Smooth muscle cell (in vitro differentiated cells): ENCODE data around the gene LRRC55. TPM values are rescaled to one million over a fixed set of nuclear protein-coding genes. Genes with fewer than 3 reads are reported as not detected.

Source experiments
- DNase-seq: peaks from one replicate; lab custom pipeline; 2025; ENCODE audit not compliant: unreplicated experiment; lab: John Stamatoyannopoulos, UW
- H2AFZ ChIP-seq: fragments of 200-600 bp; sonication (generic); 2 replicates; pipeline ENCODE4 v1.6.0; 2016; ENCODE audit warnings: antibody characterized with exemption, low read depth, mild to moderate bottlenecking
- H3F3A ChIP-seq: fragments of 200-600 bp; sonication (generic); 2 replicates; pipeline ENCODE4 v1.6.0; 2017; ENCODE audit warnings: antibody characterized with exemption, low read depth
- H3K27ac ChIP-seq: fragments of 200-600 bp; sonication (generic); 2 replicates; pipeline ENCODE4 v1.5.1; 2016; ENCODE audit warnings: low read depth, mild to moderate bottlenecking
- H3K27me3 ChIP-seq: fragments of 200-600 bp; sonication (generic); 2 replicates; pipeline ENCODE4 v1.6.1; 2016; ENCODE audit warnings: low read depth, mild to moderate bottlenecking
- H3K36me3 ChIP-seq: fragments of 200-600 bp; sonication (generic); 2 replicates; pipeline ENCODE4 v1.5.1; 2016; ENCODE audit warnings: low read depth
- H3K4me1 ChIP-seq: fragments of 200-600 bp; sonication (generic); 2 replicates; pipeline ENCODE4 v1.5.1; 2016; ENCODE audit warnings: low read depth
- H3K4me2 ChIP-seq: fragments of 200-600 bp; sonication (generic); 2 replicates; pipeline ENCODE4 v1.6.0; 2016; ENCODE audit warnings: mild to moderate bottlenecking
- H3K4me3 ChIP-seq: fragments of 200-600 bp; sonication (generic); 2 replicates; pipeline ENCODE4 v1.5.1; 2016; ENCODE audit warnings: mild to moderate bottlenecking
- H3K79me2 ChIP-seq: fragments of 200-600 bp; sonication (generic); 2 replicates; pipeline ENCODE4 v1.6.0; 2016; ENCODE audit warnings: low read depth, mild to moderate bottlenecking
- H3K9ac ChIP-seq: fragments of 200-600 bp; sonication (generic); 2 replicates; pipeline ENCODE4 v1.6.0; 2016; ENCODE audit warnings: low read depth
- H3K9me3 ChIP-seq: fragments of 200-600 bp; sonication (generic); replicated peaks from 2 replicates; pipeline ENCODE4 v1.5.1; 2016; ENCODE audit warnings: low read depth
- H4K20me1 ChIP-seq: fragments of 200-600 bp; sonication (generic); 2 replicates; pipeline ENCODE4 v1.6.0; 2016; ENCODE audit warnings: low read depth
- CTCF ChIP-seq: fragments of 200-600 bp; sonication (generic); IDR thresholded peaks from 2 replicates; pipeline ENCODE4 v1.5.1; 2017; ENCODE audit warnings: borderline replicate concordance, mild to moderate bottlenecking, antibody characterized with exemption; ENCODE audit not compliant: insufficient read depth, poor library complexity, severe bottlenecking
- WGBS: methylation state at CpG from one replicate; pipeline ENCODE4 v1.1.7; 2016; ENCODE audit warnings: low lambda C conversion rate; 5-methylcytosine and 5-hydroxymethylcytosine counted together
- polyA plus RNA-seq: library from polyadenylated mRNA; unstranded; fragments of >200 nt; fragmentation: Nextera tagmentation; extraction: Ambion mirVana; gene quantifications from 2 replicates; pipeline ENCODE4 v1.2.1, GENCODE V29; 2016
- total RNA-seq: library from RNA; depleted of rRNA; stranded (reverse); fragments of >200 nt; gene quantifications from 2 replicates; pipeline ENCODE4 v1.2.3, GENCODE V29; 2014

LRRC55 gene
- total and polyA plus RNA-seq, 2 experiments from 2014 or later = 0.10 TPM; not detected in 1

DNA sequence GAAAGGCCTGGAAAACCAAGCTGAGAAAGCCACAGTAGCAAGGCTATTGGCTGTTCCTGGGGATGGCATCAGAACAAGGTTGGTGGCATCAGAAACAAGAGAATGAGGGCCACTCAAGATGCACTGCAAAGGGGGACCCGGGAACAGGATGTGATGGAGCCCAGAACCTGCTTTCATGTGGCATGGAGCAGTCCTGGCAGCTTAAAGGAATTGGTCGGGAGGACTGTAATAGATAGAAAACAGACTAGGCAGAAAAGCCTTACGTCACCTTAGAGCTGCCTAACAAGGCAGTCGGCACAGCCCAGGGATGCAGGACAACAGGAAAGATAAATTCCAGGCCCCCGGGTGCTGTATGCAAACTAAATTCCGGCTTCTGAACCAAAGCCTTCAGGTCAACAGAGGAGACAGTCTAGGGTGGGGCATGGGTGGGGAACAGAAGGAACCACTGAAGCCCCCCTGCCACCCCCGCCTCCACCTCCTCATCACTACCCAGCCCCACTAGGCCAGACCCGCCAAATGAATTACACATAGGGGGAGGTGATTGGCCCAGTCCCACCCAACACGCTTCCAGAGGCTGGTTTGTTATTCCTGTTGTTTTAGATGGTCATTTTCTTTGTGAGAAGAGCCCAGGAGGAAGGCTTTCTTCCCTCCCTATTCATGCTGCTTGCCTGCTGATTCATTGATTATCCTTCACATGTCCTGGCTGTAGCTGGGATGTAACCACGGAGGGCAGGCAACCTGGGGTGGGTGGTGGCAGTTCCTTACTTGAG lies 25.7 kb upstream of the LRRC55 start:
- no peaks in the 10 kb centered on the region for H3K79me2 ChIP-seq
- WGBS = 17% methylated on average over 10 of the region's 10 CpGs
- no peak for DNase-seq
- no peak overlapping the region for H3K4me3 ChIP-seq
- H3K36me3 ChIP-seq = no peaks in the 10 kb centered on the region
- H4K20me1 ChIP-seq = no peaks in the 10 kb centered on the region
- H3K4me2 ChIP-seq = peak overlapping the region; percentile 49
- no peak overlapping the region for H2AFZ ChIP-seq
- no peaks in the 10 kb centered on the region for H3K27me3 ChIP-seq
- H3K27ac ChIP-seq = peak overlapping the region; percentile 44
- H3K4me1 ChIP-seq = peaks cover 32% of the 10 kb centered on the region
- no peaks in the 10 kb centered on the region for H3K9me3 ChIP-seq
- H3K9ac ChIP-seq = no peak overlapping the region
- TF ChIP-seq CTCF = no peak
- peaks cover 8% of the 10 kb centered on the region for H3F3A ChIP-seq

DNA sequence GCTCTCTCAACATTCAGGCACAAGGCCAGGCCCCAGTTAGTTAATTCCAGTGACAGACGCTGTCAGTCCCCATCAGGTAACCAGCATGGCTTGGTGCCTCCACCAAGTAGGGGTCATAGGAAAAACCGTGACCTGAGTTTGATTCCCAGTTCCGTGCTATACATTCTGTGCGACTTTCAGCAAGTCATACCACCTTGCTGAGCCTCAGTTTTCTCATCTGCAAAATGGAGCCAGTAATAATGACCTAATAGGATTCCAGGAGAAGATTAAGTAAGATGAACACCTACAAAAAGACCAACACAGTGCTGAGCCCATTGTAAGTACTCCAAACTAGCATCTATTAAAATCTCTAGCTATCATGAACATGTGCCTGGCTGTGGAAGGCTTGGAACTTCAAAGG lies 24.8 kb upstream of the LRRC55 start:
- H4K20me1 ChIP-seq = no peaks in the 10 kb centered on the region
- peaks cover 2% of the 10 kb centered on the region for H3F3A ChIP-seq
- H3K79me2 ChIP-seq = no peaks in the 10 kb centered on the region
- no peak for TF ChIP-seq CTCF
- no peak for DNase-seq
- H3K9me3 ChIP-seq = no peaks in the 10 kb centered on the region
- H3K4me1 ChIP-seq = peaks cover 27% of the 10 kb centered on the region
- H3K27me3 ChIP-seq = no peaks in the 10 kb centered on the region
- H3K27ac ChIP-seq = no peak overlapping the region
- H3K4me2 ChIP-seq = no peak overlapping the region
- H3K4me3 ChIP-seq = no peak overlapping the region
- H3K9ac ChIP-seq = no peak overlapping the region
- 99% methylated on average over 4 of the region's 4 CpGs for WGBS
- no peaks in the 10 kb centered on the region for H3K36me3 ChIP-seq
- H2AFZ ChIP-seq = no peak overlapping the region

- no peak for TF ChIP-seq CTCF
- H3K27me3 ChIP-seq = no peaks in the 10 kb centered on the region
Measured at GRCh38 chr11:57157624-57158023, 24.1 kb upstream of the LRRC55 start.

GRCh38 chr11:57158180-57158579 lies 23.6 kb upstream of the LRRC55 start:
- H3F3A ChIP-seq = no peaks in the 10 kb centered on the region
- no peaks in the 10 kb centered on the region for H3K79me2 ChIP-seq
- H3K9ac ChIP-seq = no peak overlapping the region
- H4K20me1 ChIP-seq = no peaks in the 10 kb centered on the region
- DNase-seq = no peak
- H3K4me2 ChIP-seq = no peak overlapping the region
- H3K4me1 ChIP-seq = peaks cover 27% of the 10 kb centered on the region
- 92% methylated on average over 5 of the region's 5 CpGs for WGBS
- no peak overlapping the region for H2AFZ ChIP-seq
- TF ChIP-seq CTCF = no peak
- no peaks in the 10 kb centered on the region for H3K27me3 ChIP-seq
- H3K27ac ChIP-seq = no peak overlapping the region
- H3K36me3 ChIP-seq = no peaks in the 10 kb centered on the region
- H3K9me3 ChIP-seq = no peaks in the 10 kb centered on the region
- no peak overlapping the region for H3K4me3 ChIP-seq

More at GRCh38 chr11:57157624-57158023, 24.1 kb upstream of the LRRC55 start:
- Histone ChIP-seq H3K36me3 (no peaks in the 10 kb centered on the region), H3F3A (no peaks in the 10 kb centered on the region), H3K4me2 (no peak overlapping the region), H3K9ac (no peak overlapping the region), H3K27ac (no peak overlapping the region), H2AFZ (no peak overlapping the region), H3K4me3 (no peak overlapping the region), H4K20me1 (no peaks in the 10 kb centered on the region), H3K79me2 (no peaks in the 10 kb centered on the region), H3K4me1 (peaks cover 27% of the 10 kb centered on the region), H3K9me3 (no peaks in the 10 kb centered on the region)
- 96% methylated on average over 3 of the region's 3 CpGs for WGBS
- no peak for DNase-seq
